Measurements from ENCODE around the gene MAP3K4.

Gene MAP3K4

DNA sequence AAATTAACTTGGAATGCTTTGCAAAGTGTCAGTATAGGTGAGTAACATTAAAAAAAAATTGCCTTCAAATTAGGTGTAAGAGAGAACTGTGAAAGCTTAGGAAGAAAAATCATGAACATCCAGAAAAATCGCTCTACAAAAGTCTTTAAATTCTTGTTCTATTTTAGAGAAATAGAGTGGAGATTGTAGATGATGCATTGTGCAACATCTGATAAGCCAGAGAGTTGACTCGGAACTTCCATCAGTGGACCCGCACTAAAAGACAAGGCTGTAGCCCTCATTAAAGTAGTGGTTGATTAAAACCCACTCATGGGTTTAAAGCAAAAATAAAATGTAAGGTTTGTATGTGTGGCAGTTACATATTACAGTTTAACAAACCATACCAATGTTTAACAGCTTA lies 35.8 kb downstream of the MAP3K4 start:
- H3K4me3 ChIP-seq (ENCODE audit: low read depth, low read length), result no peak overlapping the region
- no peak for DNase-seq (ENCODE audit: low read depth)

DNA sequence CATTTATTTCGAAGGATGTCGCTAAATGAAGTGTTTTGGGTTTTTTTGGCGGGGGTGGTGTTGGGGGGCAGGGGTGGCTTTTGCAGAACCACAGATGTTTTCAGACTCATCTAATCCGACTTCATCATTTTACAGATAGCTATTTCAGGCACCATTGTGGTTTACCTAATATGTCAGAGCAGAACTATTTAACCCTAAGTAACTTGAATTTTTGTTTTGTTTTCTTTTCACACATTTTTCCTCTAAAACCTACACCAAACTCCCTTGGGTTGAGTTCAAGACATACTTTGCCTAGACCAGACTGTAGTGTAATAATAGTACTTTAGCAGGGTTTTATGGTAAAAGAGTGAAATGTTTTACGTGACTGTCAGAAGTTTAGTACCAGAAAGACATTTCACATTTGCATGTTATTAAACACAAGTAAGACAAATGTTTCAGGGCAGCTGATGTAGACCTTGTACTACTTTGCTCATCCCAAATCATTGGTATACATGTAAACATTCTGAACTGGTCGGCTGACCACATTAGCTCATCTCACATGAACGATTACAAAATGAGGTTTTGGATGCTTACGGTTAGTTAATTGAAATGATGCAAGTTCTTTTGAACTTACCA lies 37.7 kb downstream of the MAP3K4 start:
- H3K4me3 ChIP-seq (ENCODE audit: low read depth, low read length), result no peak overlapping the region
- DNase-seq (ENCODE audit: low read depth), result peak; percentile 82

DNA sequence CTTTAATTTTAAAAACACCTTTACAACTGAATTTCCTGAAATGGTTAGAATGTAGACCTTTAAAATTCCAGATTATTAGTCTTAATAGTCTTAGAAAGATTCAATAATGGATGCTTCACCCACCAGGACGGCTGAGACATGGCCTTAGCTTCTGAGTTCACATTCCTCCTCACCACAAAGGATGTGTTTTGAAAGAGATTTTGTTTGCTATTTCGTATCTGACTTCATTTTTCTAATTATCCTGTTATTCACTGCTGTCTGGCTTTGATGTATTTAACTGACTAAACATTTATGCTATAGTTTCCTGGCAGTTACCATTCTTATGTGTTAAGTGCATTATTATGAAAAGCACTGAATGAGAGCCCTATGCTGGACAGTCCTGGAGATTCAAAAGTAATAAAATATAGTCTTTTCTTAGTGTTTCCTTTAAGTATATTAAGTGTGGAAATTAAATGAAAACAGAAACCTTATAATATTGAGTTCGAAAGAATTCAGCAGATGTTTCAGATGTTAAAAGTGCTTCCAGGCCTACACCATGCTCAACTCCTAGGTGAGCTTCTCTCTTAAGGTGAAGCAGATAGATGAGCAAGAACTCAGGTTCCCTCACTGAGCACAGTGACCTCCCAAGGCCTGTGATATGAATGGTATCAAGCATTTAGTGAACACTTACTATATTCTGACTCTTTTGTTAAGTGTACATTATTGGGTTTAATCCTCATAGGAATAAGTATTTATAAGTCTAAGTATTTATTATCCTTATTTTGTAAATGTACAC lies 40.3 kb downstream of the MAP3K4 start:
- no peak for DNase-seq (ENCODE audit: low read depth)
- no peak overlapping the region for H3K4me3 ChIP-seq (ENCODE audit: low read depth, low read length)

DNA sequence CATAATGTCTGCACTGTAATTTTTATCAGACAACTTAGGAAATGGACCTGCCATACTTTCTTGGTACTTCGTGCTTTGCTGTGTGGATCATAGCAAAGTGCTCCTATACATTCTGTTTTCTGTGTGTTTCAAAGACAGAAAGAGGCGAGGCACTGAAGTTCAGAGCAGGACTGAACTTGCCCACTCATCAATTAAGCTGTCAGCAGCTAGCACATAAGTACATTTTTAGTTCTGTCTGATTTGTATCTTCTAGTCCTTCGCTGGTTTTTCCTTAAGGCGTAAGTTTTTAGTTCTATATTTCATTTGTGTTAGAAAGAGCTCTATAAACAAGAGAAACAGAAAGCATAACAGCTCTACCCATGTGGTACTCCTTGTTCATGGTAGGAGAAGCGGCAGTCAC lies 42.1 kb downstream of the MAP3K4 start:
- DNase-seq (ENCODE audit: low read depth), result no peak
- no peak overlapping the region for H3K4me3 ChIP-seq (ENCODE audit: low read depth, low read length)

DNA sequence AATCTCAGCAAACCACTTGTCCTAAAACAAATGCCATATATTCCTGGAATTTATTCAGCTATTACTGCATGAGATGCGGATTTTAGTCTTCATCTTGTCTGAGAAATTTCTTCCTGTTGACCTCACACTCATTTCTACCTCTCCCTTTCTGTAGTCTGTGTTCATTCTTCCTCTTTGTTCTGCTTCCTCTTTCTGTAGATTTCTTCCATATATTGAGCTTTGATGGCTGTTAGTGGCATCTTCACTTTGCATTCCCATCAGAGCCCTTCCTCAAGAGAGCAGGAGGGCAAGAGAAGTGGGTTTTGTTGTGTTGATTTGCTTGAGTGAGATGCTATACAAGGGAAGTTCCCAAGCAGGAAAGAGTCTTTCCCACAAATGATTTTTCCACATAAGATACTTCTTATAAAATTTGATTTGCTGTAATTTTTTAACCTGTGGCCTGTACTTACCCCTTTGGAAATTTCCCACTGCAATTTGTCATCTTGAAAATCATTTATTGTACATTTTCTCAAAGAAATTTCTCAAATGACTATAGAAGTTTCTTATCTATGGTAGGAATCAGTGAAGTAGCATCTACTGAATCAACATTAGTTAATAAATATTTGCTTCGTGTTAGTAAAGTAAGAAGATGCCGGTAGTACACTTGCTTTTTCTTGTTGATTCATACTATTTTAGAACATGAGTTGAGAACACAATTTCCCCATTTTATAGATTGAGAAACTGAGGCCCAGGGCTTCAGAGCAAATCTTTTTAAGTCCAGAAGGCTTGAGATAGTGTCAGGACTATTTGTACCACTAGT lies 43.8 kb downstream of the MAP3K4 start:
- H3K4me3 ChIP-seq (ENCODE audit: low read depth, low read length), result no peak overlapping the region
- DNase-seq (ENCODE audit: low read depth), result no peak

DNA sequence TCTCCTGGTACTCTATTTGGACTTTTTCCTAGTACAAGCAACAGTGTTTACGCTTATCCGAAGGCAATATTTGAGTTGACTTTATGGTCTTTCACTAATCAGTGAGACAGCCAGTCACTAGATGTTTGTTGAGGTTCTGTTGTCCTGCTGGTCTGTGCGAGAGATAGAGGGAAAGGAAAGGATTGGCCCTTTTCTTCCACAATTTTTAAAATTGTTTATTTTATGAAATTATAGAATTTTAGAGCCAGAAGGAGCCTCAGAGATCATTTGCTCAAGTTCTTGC lies 44.4 kb downstream of the MAP3K4 start:
- H3K4me3 ChIP-seq (ENCODE audit: low read depth, low read length), result no peak overlapping the region
- DNase-seq (ENCODE audit: low read depth), result no peak

DNA sequence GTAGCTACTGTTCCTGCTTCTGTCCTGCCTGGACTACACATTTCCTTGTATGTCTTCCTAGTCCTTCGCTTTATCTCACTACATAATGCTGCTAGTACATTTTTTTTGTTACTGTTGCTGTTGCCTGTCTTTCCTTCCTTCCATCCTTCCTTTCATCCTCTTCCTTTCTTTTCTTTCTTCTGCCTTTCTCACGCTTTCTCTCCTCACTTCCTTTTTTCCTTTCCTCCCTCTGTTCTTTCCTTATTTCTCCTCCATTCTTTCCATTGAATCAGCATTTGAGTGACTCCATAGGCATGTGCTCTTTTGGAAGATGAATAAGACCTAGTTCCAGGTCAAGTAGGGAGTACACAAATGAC lies 46.3 kb downstream of the MAP3K4 start:
- H3K4me3 ChIP-seq (ENCODE audit: low read depth, low read length), result no peak overlapping the region

DNA sequence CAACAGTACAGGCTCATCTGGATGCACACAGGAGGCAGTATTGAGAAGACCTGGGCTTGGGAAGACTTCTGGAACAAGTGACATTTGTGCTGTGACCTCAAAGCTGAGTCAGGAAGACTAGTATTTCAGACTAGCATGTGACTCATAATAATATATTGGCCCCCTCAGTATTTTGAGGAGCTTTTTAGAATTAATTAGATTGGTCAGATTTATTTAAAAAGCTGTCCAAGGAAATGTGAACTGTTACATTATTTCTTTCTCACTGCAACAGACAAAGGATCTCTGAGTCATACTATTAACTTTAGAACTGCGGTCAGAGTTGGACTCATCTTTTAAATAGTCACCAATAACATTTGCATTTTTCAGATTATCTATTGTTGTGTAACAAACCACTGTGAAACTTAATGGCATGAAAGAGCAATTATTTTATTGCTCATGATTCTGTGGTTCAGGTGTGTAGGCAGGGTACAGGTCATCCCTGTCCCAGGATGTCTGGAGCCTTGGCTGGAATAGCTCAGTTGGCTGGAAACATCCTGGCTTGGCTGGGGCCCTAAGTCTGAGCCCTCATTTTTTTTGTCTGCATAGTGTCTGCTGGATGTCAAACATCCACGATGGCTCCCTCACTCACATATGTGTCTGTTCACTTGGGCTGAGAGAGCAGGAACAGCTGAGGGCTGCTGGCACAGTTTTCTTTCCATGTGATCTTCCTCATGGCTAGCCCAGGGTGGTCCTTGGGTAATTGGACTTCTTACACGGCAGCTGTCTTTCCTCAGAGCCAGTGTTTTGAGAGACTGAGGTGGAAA lies 46.9 kb downstream of the MAP3K4 start:
- no peak overlapping the region for H3K4me3 ChIP-seq (ENCODE audit: low read depth, low read length)
- DNase-seq (ENCODE audit: low read depth), result peak; percentile 94

More for the DNA sequence above, 46.3 kb downstream of the MAP3K4 start:
- no peak for DNase-seq (ENCODE audit: low read depth)

DNA sequence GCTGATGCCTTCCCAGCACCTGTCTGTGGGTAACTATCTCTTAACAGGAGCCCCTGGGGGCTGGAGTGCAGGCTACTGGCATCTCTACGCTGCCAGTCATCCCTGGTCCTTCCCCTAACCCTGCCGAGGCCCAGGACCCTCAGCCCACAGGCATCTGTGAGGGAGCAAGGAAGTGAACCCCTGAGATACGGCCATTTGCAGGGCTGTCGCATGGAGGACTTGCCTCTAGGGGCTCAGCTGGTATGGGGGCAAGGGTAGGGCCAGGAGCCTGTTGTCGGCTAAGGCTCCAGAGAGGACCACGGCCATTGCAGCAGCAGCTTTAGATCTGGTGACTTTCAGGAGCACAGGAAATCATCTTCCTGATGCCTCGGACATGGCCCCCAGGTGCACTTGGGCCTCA lies 49.7 kb downstream of the MAP3K4 start:
- H3K4me3 ChIP-seq (ENCODE audit: low read depth, low read length), result no peak overlapping the region
- DNase-seq (ENCODE audit: low read depth), result no peak

DNA sequence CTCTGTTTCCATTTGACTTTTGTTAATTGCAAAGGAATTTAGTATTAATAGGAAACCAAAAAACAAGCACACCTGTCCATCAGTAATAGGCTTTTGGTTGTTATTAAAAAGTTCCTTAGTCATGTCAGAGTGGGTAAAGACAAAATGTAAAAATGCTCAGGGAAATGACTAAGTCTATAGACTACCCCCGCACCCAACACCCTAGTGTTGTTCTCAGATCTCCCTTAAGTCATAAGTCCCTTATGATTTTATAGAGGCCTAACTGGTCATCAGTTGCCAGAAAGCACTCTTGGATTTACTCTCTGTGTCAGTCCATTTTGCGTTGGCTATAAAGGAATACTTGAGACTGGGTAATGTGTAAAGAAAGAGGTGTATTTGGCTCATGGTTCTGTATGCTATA lies 52.8 kb downstream of the MAP3K4 start:
- DNase-seq (ENCODE audit: low read depth), result no peak

DNA sequence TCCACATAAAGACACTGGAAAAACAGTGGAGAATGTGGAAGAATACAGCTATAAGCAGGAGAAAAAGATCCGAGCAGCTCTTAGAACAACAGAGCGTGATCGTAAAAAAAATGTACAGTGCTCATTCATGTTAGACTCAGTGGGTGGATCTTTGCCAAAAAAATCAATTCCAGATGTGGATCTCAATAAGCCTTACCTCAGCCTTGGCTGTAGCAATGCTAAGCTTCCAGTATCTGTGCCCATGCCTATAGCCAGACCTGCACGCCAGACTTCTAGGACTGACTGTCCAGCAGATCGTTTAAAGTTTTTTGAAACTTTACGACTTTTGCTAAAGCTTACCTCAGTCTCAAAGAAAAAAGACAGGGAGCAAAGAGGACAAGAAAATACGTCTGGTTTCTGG lies 57.1 kb downstream of the MAP3K4 start:
- peak; percentile 88 for DNase-seq (ENCODE audit: low read depth)
- H3K4me3 ChIP-seq (ENCODE audit: low read depth, low read length), result no peak overlapping the region

More for the DNA sequence above, 52.8 kb downstream of the MAP3K4 start:
- H3K4me3 ChIP-seq (ENCODE audit: low read depth, low read length), result no peak overlapping the region

DNA sequence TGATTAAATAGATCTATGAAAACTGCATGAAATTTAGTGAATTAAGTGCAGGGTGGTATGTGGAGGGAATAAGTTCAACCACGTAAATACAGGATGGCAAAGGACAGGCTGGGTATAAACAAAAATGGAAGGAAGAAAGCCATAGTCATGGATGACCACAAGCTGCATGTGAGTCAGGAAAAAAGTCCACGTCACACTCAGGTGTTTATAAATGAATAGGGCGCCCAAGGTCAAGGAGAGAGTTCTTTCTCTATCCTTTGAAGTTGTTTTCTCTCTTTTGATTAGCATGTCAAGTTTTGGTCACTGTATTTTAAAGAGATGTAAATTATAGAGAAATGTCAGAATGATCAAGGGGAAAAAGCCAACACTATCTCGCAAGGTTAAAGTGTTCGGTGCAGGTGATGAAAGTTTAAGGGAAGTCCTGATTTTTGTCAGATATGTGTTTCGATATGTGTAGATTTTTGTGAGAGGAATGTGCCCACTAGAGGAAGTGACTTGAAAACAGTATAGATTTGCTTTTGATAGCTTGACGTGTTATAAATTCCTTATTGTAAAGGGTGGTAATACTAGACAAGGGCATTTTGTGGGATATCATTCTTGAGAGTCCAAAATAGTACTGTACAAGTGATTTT lies 58.7 kb downstream of the MAP3K4 start:
- H3K4me3 ChIP-seq (ENCODE audit: low read depth, low read length), result no peak overlapping the region
- no peak for DNase-seq (ENCODE audit: low read depth)

DNA sequence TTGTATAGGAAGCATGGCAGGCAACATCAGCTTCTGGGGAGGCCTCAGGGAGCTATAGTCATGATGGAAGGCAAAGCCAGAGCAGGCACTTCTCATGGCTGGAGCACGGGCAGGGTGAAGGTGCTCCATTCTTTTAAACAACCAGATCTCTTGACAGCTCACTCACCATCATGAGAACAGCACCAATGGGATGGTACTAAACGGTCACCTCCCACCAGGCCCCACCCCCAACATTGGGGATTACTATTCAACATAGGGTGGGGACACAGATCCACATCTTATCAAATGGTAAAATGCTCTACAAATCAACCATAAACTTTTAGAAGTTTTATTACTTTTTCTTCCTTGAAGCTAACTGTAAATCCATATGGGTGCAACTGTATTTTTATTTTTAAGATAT lies 61.5 kb downstream of the MAP3K4 start:
- no peak overlapping the region for H3K4me3 ChIP-seq (ENCODE audit: low read depth, low read length)
- no peak for DNase-seq (ENCODE audit: low read depth)

DNA sequence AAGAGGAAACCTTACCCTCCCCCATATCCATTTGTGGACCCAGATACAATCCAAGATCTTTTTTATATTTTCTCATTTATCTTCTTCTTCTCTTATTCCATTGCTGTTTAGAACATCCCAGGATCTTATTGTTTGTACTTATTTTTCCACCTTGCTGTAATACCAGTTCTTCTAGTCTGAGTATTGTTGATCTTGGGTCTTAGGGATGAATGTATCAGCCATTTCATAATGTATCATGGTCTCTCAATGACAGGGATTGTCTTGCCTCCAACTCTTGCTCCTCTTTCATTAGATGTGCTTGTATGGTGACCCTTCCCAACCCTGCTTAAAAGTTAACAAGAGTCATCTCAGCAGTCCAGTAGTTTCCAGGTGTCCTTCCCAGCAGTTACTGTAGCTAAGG lies 63.3 kb downstream of the MAP3K4 start:
- no peak overlapping the region for H3K4me3 ChIP-seq (ENCODE audit: low read depth, low read length)
- no peak for DNase-seq (ENCODE audit: low read depth)

DNA sequence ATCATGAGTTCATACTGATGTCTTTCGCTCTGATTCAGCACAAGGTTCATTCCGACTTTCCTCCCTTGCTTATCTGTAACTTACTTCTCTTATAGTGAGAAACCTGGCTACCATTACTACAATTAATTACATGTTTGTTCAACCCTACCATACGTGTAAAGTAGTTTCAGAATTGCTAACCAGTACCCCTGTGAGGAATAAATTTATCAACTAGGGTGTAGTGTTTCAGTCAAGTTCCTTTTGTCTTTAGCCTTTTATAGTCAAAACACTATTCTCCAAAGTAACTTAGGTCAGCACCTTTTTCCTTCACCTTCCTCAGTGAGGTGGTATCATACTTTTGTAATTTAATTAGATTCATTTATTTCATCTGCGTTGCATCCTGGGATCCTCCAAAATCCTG lies 64.9 kb downstream of the MAP3K4 start:
- no peak overlapping the region for H3K4me3 ChIP-seq (ENCODE audit: low read depth, low read length)
- DNase-seq (ENCODE audit: low read depth), result no peak

DNA sequence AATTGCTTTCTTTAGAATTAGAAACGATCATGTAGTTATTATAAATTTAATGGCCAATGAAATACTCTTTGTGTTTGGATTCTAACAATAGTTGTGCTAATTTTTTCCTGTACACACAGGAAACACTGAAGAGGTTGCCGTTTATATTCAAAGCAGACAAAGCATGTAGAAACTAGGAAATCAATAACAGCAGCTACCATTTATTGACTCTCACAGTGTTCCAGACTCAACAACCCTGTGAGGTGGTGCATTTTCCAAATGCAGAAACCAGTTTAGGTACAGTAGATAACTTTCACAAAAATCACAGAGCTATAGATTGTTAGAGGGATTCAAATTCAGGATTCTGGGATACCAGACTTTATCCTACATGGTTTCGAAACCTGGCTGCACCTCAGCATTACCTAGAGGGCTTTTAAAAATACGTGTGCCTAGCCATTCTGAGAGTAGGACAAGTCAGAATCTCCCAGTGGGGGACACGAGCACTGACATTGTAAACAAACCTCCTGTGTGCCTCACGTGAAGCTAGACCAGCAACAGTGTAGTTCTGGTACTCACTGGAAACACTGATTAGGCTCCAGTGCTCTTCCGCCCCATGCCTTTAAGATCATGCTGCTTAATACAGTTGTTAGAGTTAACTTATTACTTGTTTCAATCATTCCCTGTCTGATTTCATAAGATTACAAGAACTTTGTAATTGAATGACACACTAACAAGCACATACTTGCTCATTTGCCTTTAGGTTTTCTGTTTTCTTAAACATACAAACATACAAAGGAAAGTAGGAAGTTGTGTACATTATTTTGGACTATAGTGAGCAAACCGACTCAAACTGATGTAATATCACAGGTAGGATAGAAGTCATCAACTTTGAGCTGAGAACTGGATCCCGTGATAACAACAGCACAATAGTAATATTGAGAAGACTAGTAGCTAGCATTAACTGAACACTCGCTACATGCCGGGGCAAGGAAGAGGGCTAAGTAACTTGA lies 65.8 kb downstream of the MAP3K4 start:
- no peak overlapping the region for H3K4me3 ChIP-seq (ENCODE audit: low read depth, low read length)
- no peak for DNase-seq (ENCODE audit: low read depth)

DNA sequence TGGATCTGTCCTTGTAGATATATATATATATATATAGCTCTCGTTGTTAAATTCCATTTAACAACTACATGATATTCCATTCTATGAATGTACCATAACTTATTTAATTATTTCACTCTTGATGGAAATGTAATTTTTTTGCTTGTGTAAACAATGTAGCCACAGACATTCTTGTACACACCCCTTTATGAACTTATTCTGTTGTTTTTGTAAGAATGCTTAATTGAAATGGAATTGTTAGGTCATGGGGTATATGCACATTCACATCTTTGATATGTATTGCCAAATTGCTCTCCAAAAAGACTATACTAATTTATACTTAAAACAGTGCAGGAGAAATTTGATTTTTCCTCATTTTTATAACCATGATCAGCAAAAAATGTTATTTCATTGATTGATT lies 67.2 kb downstream of the MAP3K4 start:
- H3K4me3 ChIP-seq (ENCODE audit: low read depth, low read length), result no peak overlapping the region
- DNase-seq (ENCODE audit: low read depth), result no peak

DNA sequence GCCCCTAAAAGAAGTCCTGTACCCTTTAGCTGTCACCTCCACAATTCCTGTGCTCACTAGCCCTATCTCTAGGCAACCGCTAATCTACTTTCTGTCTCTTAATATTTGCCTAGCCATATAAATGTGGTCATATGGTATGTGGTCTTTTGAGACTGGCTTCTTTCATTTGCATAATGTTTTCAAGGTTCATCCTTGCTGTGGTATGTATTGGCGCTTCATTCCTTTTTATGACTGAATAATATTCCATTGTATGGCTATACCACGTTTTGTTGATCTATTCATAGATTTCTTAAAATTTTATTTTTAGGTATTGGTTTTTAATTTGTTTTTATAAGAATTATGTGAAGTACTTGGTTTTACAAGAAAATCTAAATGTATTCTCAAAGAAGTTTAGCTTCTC lies 70.0 kb downstream of the MAP3K4 start:
- H3K4me3 ChIP-seq (ENCODE audit: low read depth, low read length), result no peak overlapping the region
- DNase-seq (ENCODE audit: low read depth), result no peak

DNA sequence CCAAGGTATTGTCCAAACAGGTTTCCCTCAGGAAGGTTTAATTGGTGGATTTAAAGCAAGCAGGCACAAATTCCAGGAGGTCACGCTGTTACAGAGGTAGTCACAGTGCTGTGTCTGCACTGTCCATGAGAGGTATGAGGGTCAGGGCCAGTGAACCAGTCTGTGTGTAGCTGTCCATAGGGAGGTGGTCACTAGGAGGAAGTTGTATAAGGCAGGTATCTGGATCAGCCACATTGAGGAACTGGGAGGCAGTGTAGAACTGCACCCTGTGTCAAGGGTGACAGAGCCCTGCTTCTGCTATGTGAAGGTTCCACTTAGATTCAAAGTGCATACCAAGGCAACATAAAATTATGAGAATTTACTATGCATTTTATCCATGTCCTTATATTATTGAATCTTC lies 73.3 kb downstream of the MAP3K4 start:
- H3K4me3 ChIP-seq (ENCODE audit: low read depth, low read length), result no peak overlapping the region
- no peak for DNase-seq (ENCODE audit: low read depth)

Data from skeletal muscle cell (primary cell).